ENCODE measurements around the gene UTS2R. TPM values are rescaled to one million over a fixed set of nuclear protein-coding genes. Genes with fewer than 3 reads are reported as not detected.

UTS2R gene
- total RNA-seq, 1 experiment from 2014 or later, result 8.3 TPM

DNA sequence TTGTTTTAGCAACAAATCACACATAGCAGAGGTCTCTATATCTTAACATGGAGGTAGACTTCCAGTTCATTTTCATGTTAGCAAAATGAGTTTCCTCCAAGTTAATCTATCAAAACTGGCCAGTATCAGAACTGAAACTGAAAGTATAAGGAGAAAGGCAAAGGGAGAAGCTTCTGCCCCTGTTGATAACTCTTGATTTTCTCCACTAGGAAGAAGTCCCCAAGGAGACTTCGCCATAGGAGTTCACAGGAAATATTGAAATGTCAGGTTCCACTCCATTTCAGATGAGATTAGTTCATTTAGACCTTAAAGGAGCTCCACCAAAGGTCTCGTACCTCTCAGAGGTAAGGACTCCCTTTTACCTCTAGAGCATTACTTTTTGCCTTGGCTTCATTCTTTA, 48.0 kb downstream of the UTS2R start:
- H3K9me3 ChIP-seq (replicated peaks), result no peaks in the 10 kb centered on the region; the same call in 1 of the 2 replicates
- H3K4me3 ChIP-seq, result peak overlapping the region; percentile 100; the same call in 1 of the 2 replicates
- DNase-seq, result no peak
- H3K4me1 ChIP-seq, result peaks cover 7% of the 10 kb centered on the region
- no peaks in the 10 kb centered on the region for H3K27me3 ChIP-seq
- H3K36me3 ChIP-seq, result peaks cover 4% of the 10 kb centered on the region; the same call in 1 of the 2 replicates
- no peak overlapping the region for H3K27ac ChIP-seq

DNA sequence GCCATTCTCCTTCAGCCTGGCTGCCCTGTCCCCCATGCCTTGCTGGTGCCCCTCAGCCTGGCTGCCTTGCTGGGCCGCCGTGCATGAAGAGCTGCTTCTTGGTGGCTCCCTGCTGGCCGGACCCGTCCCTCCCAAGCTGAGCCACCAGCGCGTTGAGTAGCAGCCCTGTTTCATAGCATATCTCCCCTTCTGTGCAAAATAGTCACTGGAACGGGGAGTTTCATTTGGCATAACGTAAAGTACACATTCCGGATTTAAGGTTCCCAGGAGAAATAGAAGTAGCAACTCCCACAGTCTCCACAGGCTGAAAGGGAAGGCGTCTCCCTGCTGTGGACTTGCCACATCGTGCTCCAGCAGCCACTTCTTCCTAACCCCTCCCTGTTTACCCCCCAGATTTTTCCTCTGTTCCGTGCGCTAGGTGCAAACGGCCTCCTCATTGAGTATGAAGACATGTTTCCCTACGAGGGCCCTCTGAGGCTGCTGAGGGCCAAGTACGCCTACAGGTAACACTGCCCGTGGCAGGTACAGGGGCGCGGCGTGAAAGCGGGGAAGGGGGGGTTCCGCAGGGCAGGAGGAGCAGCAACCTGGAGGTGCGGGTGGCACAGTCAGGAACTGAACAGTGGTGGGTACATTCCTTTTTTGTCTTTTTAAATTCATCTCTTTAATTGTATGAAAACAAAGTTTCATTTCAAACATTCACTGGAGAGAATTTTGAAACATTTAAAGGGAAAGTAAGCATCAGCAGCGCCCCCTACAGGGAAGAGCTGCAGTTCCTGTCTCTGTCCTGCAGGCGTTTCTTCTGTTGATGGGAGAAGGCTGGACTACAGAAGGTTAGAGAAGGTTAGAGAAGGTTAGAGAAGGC, 52.7 kb downstream of the UTS2R start:
- peaks cover 2% of the 10 kb centered on the region; the same call in 1 of the 2 replicates for H3K4me1 ChIP-seq
- no peaks in the 10 kb centered on the region for H3K27me3 ChIP-seq
- peaks cover 6% of the 10 kb centered on the region; the same call in 1 of the 2 replicates for H3K36me3 ChIP-seq
- DNase-seq, result peak; percentile 55 to 75
- H3K4me3 ChIP-seq, result no peak overlapping the region
- no peak overlapping the region for H3K27ac ChIP-seq
- no peaks in the 10 kb centered on the region; the same call in 1 of the 2 replicates for H3K9me3 ChIP-seq (replicated peaks)

- Histone ChIP-seq H3K27me3 (no peaks in the 10 kb centered on the region), H3K9me3 (replicated peaks) (no peaks in the 10 kb centered on the region; the same call in 1 of the 2 replicates), H3K4me1 (no peaks in the 10 kb centered on the region), H3K27ac (no peak overlapping the region), H3K36me3 (peaks cover 6% of the 10 kb centered on the region; the same call in 1 of the 2 replicates), H3K4me3 (no peak overlapping the region)
- no peak for DNase-seq
Observed at GRCh38 chr17:82424863-82425159, 53.2 kb downstream of the UTS2R start.

Other genes with a start within 250 kb of the UTS2R start
- 23.5 and 24.6 TPM in 2 replicates for gene CCDC57, start 158.9 kb upstream of the UTS2R start, total RNA-seq (2014; rRNA removed; shearing (Covaris generic))
- 11.0 and 13.2 TPM in 2 replicates for gene SLC16A3, start 142.7 kb upstream of the UTS2R start, total RNA-seq (2014; rRNA removed; shearing (Covaris generic))
- gene CSNK1D, start 98.1 kb upstream of the UTS2R start, total RNA-seq (2014; rRNA removed; shearing (Covaris generic)), result 70.5 and 88.7 TPM in 2 replicates
- 4.8 and 6.3 TPM in 2 replicates for gene CD7, start 54.2 kb upstream of the UTS2R start, total RNA-seq (2014; rRNA removed; shearing (Covaris generic))
- gene SECTM1, start 38.0 kb upstream of the UTS2R start, total RNA-seq (2014; rRNA removed; shearing (Covaris generic)), result 0.36 and 1.1 TPM in 2 replicates
- 1.0 and 1.4 TPM in 2 replicates for gene TEX19, start 12.5 kb upstream of the UTS2R start, total RNA-seq (2014; rRNA removed; shearing (Covaris generic))
- 8.9 and 14.2 TPM in 2 replicates for gene HEXD, start 46.6 kb downstream of the UTS2R start, total RNA-seq (2014; rRNA removed; shearing (Covaris generic))
- gene OGFOD3, start 46.8 kb downstream of the UTS2R start, total RNA-seq (2014; rRNA removed; shearing (Covaris generic)), result 142 and 144 TPM in 2 replicates
- gene CYBC1, start 79.0 kb downstream of the UTS2R start, total RNA-seq (2014; rRNA removed; shearing (Covaris generic)), result 62.8 and 69.7 TPM in 2 replicates
- 150 and 156 TPM in 2 replicates for gene NARF, start 87.0 kb downstream of the UTS2R start, total RNA-seq (2014; rRNA removed; shearing (Covaris generic))
- gene FOXK2, start 148.0 kb downstream of the UTS2R start, total RNA-seq (2014; rRNA removed; shearing (Covaris generic)), result 87.6 and 95.0 TPM in 2 replicates